NCI-H2196 treated with DMSO at 0.1 percent for 48 hours (cell line): ENCODE results near the gene FARP2.
A peak's percentile ranks its signal among the peaks of the same experiment; 100 is the strongest.
"Not testable (repeated sequence)": the region's sequence is repeated elsewhere in the genome, so short reads cannot be mapped to it uniquely, and the experiment has no call there.

Experiments
- DNase-seq: peaks from one replicate; lab custom pipeline; 2025; ENCODE audit not compliant: unreplicated experiment; lab: John Stamatoyannopoulos, UW

Gene FARP2

GRCh38 chr2:241525818-241526780, 170.0 kb downstream of the FARP2 start:
- DNase-seq: not testable (repeated sequence)

GRCh38 chr2:241530571-241530970, 174.5 kb downstream of the FARP2 start:
- no peak for DNase-seq

- no peak for DNase-seq
Measured at GRCh38 chr2:241531161-241531722, 175.2 kb downstream of the FARP2 start.

- DNase-seq: no peak
Measured at GRCh38 chr2:241532168-241532567, 176.1 kb downstream of the FARP2 start.

- no peak for DNase-seq
Measured at GRCh38 chr2:241532733-241533601, 176.9 kb downstream of the FARP2 start.

- DNase-seq: no peak
Measured at GRCh38 chr2:241534293-241534692, 178.2 kb downstream of the FARP2 start.

GRCh38 chr2:241534701-241535375, 178.8 kb downstream of the FARP2 start:
- no peak for DNase-seq

- DNase-seq: no peak
Measured at GRCh38 chr2:241535871-241536655, 180.0 kb downstream of the FARP2 start.

- DNase-seq: no peak
Measured at GRCh38 chr2:241538838-241539615, 182.9 kb downstream of the FARP2 start.

GRCh38 chr2:241539616-241540374, 183.7 kb downstream of the FARP2 start:
- DNase-seq: no peak

GRCh38 chr2:241540401-241540770, 184.3 kb downstream of the FARP2 start:
- no peak for DNase-seq

- DNase-seq: peak; percentile 5
Measured at GRCh38 chr2:241540771-241541561, 184.9 kb downstream of the FARP2 start.

- DNase-seq: no peak
Measured at GRCh38 chr2:241541564-241542277, 185.6 kb downstream of the FARP2 start.

- DNase-seq: no peak
Measured at GRCh38 chr2:241542278-241542605, 186.2 kb downstream of the FARP2 start.
